ENCODE measurements around the gene ASIC1.

GRCh38 chr12:50043854-50044253 lies 13.5 kb upstream of the ASIC1 start:
- TF ChIP-seq POLR2AphosphoS5 (IDR thresholded peaks at IDR 0.05) (no peak), CTCF (IDR thresholded peaks at IDR 0.05) (no peak)
